Measurements from ENCODE around the gene FAM174C. TPM values are rescaled to one million over a fixed set of nuclear protein-coding genes. Genes with fewer than 3 reads are reported as not detected.
A peak's percentile ranks its signal among the peaks of the same experiment; 100 is the strongest.
"Not testable (repeated sequence)": the region's sequence is repeated elsewhere in the genome, so short reads cannot be mapped to it uniquely, and the experiment has no call there.

The FAM174C gene
- total RNA-seq, 2 donors from 2014 or later, result 28.9 to 29.8 TPM

- Histone ChIP-seq H3K36me3 (peaks cover 3% of the 10 kb centered on the region), H3K4me1 (peaks cover 0 to 71% of the 10 kb centered on the region in 2 donors), H3K27me3 (no peaks in the 10 kb centered on the region), H3K9me3 (no peaks in the 10 kb centered on the region), H3K4me3 (peak overlapping the region in 1 of 2 donors; percentile 85), H3K27ac (peak overlapping the region; percentile 99)
- no peak for DNase-seq (ENCODE audit: low spot score)
- TF ChIP-seq, protein P1, sequence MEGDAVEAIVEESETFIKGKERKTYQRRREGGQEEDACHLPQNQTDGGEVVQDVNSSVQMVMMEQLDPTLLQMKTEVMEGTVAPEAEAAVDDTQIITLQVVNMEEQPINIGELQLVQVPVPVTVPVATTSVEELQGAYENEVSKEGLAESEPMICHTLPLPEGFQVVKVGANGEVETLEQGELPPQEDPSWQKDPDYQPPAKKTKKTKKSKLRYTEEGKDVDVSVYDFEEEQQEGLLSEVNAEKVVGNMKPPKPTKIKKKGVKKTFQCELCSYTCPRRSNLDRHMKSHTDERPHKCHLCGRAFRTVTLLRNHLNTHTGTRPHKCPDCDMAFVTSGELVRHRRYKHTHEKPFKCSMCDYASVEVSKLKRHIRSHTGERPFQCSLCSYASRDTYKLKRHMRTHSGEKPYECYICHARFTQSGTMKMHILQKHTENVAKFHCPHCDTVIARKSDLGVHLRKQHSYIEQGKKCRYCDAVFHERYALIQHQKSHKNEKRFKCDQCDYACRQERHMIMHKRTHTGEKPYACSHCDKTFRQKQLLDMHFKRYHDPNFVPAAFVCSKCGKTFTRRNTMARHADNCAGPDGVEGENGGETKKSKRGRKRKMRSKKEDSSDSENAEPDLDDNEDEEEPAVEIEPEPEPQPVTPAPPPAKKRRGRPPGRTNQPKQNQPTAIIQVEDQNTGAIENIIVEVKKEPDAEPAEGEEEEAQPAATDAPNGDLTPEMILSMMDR (IDR thresholded peaks at IDR 0.05), result no peak
Observed at GRCh38 chr19:1240925-1241324, 34.4 kb upstream of the FAM174C start.

GRCh38 chr19:1241417-1242095 lies 33.8 kb upstream of the FAM174C start, which contains the start of gene ATP5F1D:
TSS of gene ATP5F1D (plus strand) at chr19:1241751. CDS start at chr19:1241851, 100 bp downstream.
- TF ChIP-seq, protein P1 (IDR thresholded peaks at IDR 0.05), result no peak
- Histone ChIP-seq H3K4me1 (peaks cover 0 to 77% of the 10 kb centered on the region in 2 donors), H3K4me3 (peak within 1 kb of the TSS; percentile 85 to 89), H3K9me3 (no peaks in the 10 kb centered on the region), H3K27ac (peak within 1 kb of the TSS; percentile 99), H3K36me3 (peaks cover 3% of the 10 kb centered on the region), H3K27me3 (no peaks in the 10 kb centered on the region)
- DNase-seq (ENCODE audit: low spot score), result peak; percentile 92

- Histone ChIP-seq H3K9me3 (no peaks in the 10 kb centered on the region), H3K4me1 (peaks cover 0 to 80% of the 10 kb centered on the region in 2 donors), H3K27me3 (no peaks in the 10 kb centered on the region), H3K4me3 (peak overlapping the region; percentile 85 to 89), H3K36me3 (peaks cover 3% of the 10 kb centered on the region), H3K27ac (peak overlapping the region; percentile 99)
- DNase-seq (ENCODE audit: low spot score), result peak; percentile 89
- TF ChIP-seq, protein P1 (IDR thresholded peaks at IDR 0.05), result peak; percentile 88 to 97
Observed at GRCh38 chr19:1243768-1244692, 31.3 kb upstream of the FAM174C start.

DNA sequence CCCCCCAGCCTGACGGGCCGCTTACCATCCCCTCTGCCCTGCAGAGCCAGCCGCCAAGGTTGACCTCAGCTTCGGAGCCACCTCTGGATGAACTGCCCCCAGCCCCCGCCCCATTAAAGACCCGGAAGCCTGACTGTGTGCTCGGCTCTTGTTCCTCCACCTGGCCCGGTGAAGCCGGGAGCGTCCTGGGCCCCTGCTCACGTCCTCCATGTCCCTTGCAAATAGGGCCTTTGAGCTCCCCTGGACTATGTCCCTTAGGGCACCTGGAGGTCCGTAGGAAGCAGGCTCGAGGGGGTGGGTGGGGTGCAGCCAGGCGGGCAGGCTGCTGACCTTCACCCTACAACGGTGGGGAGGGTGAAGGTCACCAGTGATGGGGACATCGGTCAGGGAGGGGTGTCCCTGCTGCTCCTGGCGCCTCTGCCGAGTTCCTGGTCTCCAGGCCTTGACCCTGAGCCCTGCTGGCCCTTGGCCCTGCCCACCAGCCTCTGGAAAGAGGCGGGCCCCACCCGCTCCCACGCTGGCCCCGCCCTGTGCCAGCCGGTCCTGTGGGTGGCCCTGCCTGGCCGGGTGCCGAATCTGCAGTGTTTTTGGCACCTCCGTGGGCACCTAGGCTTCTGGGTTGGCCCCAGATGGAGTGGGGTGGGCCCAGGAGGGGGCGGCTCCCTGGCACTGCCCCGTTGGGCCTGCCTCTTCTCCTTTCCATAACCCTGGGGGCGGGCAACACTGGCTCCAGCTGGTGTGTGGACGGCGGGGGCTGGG lies 30.5 kb upstream of the FAM174C start:
- Histone ChIP-seq H3K4me1 (peaks cover 0 to 78% of the 10 kb centered on the region in 2 donors), H3K27ac (peak overlapping the region; percentile 99), H3K36me3 (peaks cover 5% of the 10 kb centered on the region), H3K27me3 (no peaks in the 10 kb centered on the region), H3K9me3 (no peaks in the 10 kb centered on the region), H3K4me3 (peak overlapping the region; percentile 30 to 85)
- TF ChIP-seq, protein P1 (IDR thresholded peaks at IDR 0.05), result no peak
- no peak for DNase-seq (ENCODE audit: low spot score)

DNA sequence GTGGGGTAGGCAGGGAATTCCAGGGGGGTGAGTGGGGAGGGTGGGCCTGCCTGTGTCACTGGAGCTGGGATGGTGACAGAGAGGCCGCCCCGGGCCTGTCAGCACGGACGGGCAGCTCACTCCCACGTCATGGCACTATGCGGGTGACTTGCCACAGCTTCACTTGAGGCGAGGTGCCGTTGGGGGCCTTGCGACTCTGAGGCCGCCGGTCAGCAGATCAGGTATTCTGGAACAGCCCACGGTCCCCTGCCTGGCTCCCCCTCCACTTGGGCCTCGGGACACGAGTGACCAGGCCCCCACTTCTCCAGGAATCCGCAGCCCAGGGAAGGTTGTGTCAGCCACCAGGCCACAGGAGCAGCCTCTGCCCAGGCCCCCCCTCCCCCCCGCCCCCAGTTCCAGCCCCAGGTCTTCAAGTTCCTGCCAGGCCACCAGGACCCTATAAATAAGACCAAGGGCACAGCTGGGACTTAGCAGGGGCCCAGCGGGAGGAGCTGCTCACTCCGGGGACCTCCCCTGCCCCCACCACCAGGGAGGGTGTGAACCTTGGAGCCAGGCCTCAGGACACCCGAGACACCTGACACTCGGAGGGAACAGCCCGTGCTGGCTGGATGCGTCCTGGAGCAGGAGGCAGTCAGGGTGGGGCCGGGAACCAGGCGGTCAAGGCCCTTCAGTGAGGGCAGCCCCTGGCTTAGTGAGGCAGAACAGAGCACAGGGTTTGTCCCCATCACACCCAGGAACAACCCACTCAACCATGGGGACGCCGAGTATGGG lies 29.7 kb upstream of the FAM174C start:
- H3K27me3 ChIP-seq, result no peaks in the 10 kb centered on the region
- no peaks in the 10 kb centered on the region for H3K9me3 ChIP-seq
- H3K36me3 ChIP-seq, result peaks cover 8% of the 10 kb centered on the region
- peaks cover 0 to 72% of the 10 kb centered on the region in 2 donors for H3K4me1 ChIP-seq
- TF ChIP-seq, protein P1 (IDR thresholded peaks at IDR 0.05), result no peak
- DNase-seq (ENCODE audit: low spot score), result peak; percentile 90
- peak overlapping the region; percentile 20 to 85 for H3K4me3 ChIP-seq
- peak overlapping the region; percentile 99 for H3K27ac ChIP-seq

DNA sequence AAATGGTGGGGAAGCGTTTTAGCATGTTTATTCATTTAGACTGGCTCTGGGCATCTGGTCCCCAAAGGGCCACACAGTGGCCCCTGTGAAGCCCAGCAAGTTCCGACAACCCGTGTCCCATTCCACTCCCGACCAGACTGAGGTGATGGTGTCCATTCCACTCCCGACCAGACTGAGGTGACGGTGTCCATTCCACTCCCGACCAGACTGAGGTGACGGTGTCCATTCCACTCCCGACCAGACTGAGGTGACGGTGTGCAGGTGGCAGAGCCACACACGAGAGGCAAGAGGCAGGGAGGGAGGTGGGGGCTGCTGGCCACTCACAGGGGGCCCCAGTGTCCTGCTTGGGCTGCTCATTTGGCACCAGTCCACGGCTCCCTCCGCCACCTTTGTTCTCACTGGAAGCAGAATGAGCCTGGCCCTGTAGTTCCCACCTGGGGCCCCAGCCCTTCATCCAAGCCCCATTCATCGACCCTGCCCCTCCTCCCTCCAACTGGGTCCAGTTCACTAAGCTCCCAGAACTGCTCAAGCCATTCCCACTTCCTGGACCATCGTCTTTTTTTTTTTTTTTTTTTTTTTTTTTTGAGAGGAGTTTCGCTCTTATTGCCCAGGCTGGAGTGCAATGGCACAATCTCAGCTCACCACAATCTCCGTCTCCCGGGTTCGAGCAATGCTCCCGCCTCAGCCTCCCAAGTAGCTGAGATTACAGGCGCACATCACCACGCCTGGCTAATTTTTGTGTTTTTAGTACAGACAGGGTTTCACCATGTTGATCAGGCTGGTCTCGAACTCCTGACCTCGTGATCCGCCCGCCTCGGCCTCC lies 28.9 kb upstream of the FAM174C start:
- peaks cover 16% of the 10 kb centered on the region for H3K36me3 ChIP-seq
- not testable (repeated sequence) for DNase-seq (ENCODE audit: low spot score); H3K4me3 ChIP-seq

More for the DNA sequence above, 28.9 kb upstream of the FAM174C start:
- H3K9me3 ChIP-seq, H3K27me3 ChIP-seq: not testable (repeated sequence)
- peak overlapping the region; percentile 99 for H3K27ac ChIP-seq
- H3K4me1 ChIP-seq, result peaks cover 0 to 72% of the 10 kb centered on the region in 2 donors

Measured in right atrium auricular region (tissue), 2 donors.